AG04449 (cell line): ENCODE measurements around the gene CES3.
"Not testable (repeated sequence)": the region's sequence is repeated elsewhere in the genome, so short reads cannot be mapped to it uniquely, and the experiment has no call there.

ENCODE experiments used
- CTCF ChIA-PET: fragments of 350-600 bp; formaldehyde crosslinking; extraction: SDS; loops from one replicate; lab custom pipeline; 2021; ENCODE audit warnings: antibody characterized with exemption; lab: Yijun Ruan, JAX
- POLR2A ChIA-PET: fragments of 400-600, 350-600 bp; formaldehyde crosslinking; extraction: SDS; loops from one replicate; lab custom pipeline; 2020; ENCODE audit warnings: antibody characterized with exemption, inconsistent platforms; lab: Yijun Ruan, JAX
- DNase-seq: peaks from one replicate; pipeline ENCODE4 v3.0.0-alpha.2; 2010; ENCODE audit warnings: low read depth, low spot score
- H3K4me3 ChIP-seq: 2 replicates; pipeline ENCODE4 v1.5.1; 2011; ENCODE audit warnings: low read depth, mild to moderate bottlenecking, control low read depth, low read length
- TF ChIP-seq, protein P1 (sequence below): IDR thresholded peaks from one replicate; pipeline ENCODE4 v1.5.1; 2011; ENCODE audit warnings: mild to moderate bottlenecking, moderate library complexity, low read length, control low read depth, inconsistent platforms; ENCODE audit not compliant: insufficient read depth; ENCODE audit errors: missing control alignments

CES3 gene

DNA sequence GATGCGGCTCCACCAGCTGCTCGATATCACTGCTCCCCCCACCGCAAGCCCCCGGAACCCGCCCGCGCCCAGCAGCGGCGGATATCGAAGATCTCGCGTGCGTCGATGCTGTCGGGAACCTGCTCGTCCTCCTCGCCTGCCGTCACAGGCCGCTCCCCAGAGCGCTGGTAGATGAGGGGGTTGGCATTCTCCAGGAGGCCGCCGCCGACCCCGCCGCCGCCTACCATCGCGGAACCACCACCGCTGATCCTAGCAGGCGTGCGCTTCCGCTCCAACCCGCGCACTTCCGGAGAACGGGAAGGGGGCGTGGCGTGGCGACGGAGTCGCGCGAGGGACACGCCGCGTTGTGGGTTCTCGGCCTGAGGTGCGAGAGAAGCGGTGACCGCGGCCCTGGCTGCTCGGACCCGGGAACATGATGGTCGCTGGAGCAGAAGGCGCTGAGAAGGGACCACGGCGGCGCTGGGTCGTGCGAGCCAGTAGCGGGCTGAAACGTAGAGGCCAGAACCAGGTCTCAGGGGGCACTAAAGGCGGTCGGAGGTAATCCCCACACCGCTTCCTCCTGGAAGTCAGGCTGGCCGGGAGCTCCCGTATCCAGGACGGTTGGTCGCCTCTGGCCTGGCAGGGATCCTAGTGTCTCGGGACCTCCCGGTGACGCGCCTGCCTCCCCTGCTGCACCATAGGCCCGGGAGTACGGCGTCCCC lies 26.8 kb upstream of the CES3 start, which contains the start of gene CIAO2B:
Gene CIAO2B (minus strand): TSS at position 265 of the 701 bp plus-strand sequence. CDS start 38 bp downstream, at position 227.
- TF ChIP-seq, protein P1, sequence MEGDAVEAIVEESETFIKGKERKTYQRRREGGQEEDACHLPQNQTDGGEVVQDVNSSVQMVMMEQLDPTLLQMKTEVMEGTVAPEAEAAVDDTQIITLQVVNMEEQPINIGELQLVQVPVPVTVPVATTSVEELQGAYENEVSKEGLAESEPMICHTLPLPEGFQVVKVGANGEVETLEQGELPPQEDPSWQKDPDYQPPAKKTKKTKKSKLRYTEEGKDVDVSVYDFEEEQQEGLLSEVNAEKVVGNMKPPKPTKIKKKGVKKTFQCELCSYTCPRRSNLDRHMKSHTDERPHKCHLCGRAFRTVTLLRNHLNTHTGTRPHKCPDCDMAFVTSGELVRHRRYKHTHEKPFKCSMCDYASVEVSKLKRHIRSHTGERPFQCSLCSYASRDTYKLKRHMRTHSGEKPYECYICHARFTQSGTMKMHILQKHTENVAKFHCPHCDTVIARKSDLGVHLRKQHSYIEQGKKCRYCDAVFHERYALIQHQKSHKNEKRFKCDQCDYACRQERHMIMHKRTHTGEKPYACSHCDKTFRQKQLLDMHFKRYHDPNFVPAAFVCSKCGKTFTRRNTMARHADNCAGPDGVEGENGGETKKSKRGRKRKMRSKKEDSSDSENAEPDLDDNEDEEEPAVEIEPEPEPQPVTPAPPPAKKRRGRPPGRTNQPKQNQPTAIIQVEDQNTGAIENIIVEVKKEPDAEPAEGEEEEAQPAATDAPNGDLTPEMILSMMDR, result no peak

DNA sequence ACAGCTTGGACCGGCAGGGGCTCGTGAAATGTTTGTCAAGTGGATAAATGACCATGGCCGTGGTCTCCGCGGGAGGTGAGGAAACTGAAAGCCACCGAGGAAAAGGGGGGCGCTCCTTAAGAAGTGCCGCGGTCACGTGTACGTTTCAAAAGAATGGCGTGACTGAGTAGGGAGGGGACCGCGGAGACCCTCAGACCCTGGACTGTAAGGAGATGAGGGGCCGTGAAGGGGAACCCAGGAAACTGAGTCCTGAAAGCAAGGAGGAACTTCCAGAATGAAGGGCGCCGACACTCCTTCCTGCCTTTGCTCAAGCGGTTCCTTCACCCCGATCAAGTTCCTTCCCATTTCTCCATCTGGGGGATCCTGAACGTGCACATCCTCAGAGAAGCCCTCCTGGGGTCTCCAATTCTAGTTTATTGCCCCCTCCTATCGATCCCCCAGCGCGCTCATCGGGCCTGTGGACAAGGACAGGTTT lies 26.2 kb upstream of the CES3 start:
- ChIA-PET CTCF (interaction anchor here (1.0 to 2.4 kb wide), 3 partner anchors 8 to 40 kb away, joined by 3 to 16 read pairs (median 6); no protein-coding TSS in a partner anchor), POLR2A (interaction anchor here (0.6 kb wide), 1 partner anchor 40 kb away, joined by 3 read pairs; no protein-coding TSS in a partner anchor)
- not testable (repeated sequence) for DNase-seq
- H3K4me3 ChIP-seq, result peak overlapping the region; percentile 97

More for the DNA sequence above, 26.8 kb upstream of the CES3 start, which contains the start of gene CIAO2B:
- CTCF ChIA-PET, result interaction anchor here (1.0 to 2.4 kb wide), 4 partner anchors 9 to 39 kb away, joined by 3 to 16 read pairs (median 4); no protein-coding TSS in a partner anchor
- POLR2A ChIA-PET, result interaction anchor here (0.6 kb wide), 1 partner anchor 39 kb away, joined by 3 read pairs; no protein-coding TSS in a partner anchor
- peak within 1 kb of the TSS; percentile 97 for H3K4me3 ChIP-seq
- no peak for DNase-seq

DNA sequence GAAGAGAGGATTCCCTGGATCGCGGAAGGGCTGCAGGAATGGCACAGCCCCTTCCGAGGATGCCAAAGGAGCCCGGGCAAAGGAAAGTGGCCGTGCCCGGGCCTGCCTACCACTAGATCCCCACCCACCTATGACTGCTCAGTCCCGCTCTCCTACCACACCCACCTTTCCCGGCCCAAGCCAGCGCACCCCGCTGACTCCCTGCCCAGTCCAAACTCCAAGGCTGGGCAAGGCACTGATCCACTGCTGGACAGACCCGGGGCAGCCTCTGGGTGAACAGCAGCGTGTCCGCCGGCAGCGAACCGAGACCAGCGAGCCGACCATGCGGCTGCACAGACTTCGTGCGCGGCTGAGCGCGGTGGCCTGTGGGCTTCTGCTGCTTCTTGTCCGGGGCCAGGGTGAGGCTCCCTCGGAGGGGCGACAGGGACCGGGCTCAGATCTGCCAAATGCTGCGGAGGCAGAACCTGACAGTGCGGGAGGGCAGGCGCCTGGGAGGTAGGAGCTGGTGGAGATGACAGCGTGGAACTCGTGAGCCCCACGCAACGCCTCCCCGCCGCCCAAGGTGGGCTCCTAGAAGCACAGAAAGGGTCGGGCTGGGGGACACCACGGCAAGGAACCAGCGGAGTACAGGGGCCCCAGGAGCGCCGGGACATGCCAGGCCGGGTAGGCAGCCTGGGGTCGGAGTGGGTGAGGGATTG lies 25.6 kb upstream of the CES3 start, which contains the start of gene CES2:
Gene CES2 (plus strand): TSS at position 203 of the 698 bp plus-strand sequence. CDS start 120 bp downstream, at position 323.
- POLR2A ChIA-PET, result no interaction called here
- DNase-seq, result no peak
- CTCF ChIA-PET, result interaction anchor here (1.2 to 1.6 kb wide), 4 partner anchors 10 to 45 kb away, joined by 3 to 10 read pairs (median 4); no protein-coding TSS in a partner anchor

DNA sequence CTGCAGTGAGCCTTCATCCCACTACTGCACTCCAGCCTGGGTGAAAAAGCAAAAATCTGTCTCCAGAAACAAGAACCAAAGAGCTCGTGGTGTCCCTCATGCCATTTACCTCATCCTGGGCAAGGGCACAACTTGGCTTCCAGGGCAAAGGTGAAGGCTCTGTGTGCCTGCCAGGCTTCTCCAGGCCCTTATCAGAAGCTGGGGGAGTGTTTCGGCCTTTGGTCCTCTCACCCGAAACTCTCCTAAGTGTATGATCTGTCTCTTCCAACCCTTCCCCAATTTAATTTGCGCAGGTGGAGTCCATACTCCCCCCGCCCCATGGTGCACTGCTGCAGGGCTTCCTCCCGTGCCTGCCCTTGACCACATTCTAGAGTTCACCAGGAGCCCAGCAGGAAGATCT lies 24.6 kb upstream of the CES3 start:
- POLR2A ChIA-PET, result no interaction called here
- DNase-seq, result no peak
- H3K4me3 ChIP-seq, result peak overlapping the region; percentile 97
- TF ChIP-seq, protein P1, result no peak
- CTCF ChIA-PET, result interaction anchor here (0.8 to 1.6 kb wide), 5 partner anchors 9 to 46 kb away, joined by 3 to 10 read pairs (median 3); no protein-coding TSS in a partner anchor

More for the DNA sequence above, 25.6 kb upstream of the CES3 start, which contains the start of gene CES2:
- peak within 1 kb of the TSS; percentile 97 for H3K4me3 ChIP-seq
- TF ChIP-seq, protein P1, result no peak

DNA sequence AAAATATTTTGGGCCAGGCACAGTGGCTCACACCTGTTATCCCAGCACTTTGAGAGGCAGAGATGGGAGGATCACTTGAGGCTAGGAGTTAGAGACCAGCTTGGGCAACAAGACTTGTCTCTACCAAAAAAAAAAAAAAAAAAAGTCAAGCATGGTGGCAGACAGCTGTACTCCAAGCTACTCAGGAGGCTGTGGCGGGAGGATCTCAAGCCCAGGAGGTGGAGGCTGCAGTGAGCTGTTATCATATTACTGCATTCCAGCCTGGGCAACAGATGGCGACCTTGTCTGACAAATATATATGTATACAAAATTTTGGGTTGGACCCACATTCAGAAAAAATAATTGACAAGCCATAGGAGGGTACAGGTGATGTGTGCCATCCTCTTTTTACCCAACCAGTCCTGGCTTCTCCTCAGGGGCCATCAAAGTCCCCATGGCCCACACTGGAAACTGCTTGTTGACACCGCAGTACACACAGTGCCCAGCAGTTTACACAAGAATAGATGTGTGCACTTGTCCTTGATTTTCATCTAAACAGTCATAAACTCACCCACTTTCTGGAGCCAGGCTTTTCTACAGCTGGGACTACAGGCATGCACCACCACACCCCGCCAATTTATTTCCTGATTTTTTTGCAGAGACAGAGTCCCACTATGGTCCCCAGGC lies 24.0 kb upstream of the CES3 start:
- ChIA-PET CTCF (interaction anchor here (0.8 to 1.7 kb wide), 6 partner anchors 9 to 46 kb away, joined by 3 to 10 read pairs (median 4); no protein-coding TSS in a partner anchor), POLR2A (no interaction called here)
- no peak for DNase-seq
- no peak overlapping the region for H3K4me3 ChIP-seq
- TF ChIP-seq, protein P1, result no peak
